Astrocyte (in vitro differentiated cells and primary cell): ENCODE results near the gene EGR1. TPM values are rescaled to one million over a fixed set of nuclear protein-coding genes. Genes with fewer than 3 reads are reported as not detected.
A peak's percentile ranks its signal among the peaks of the same experiment; 100 is the strongest.
"Not testable (repeated sequence)": the region's sequence is repeated elsewhere in the genome, so short reads cannot be mapped to it uniquely, and the experiment has no call there.

ENCODE experiments used
- DNase-seq: peaks from one replicate; pipeline ENCODE4 v3.0.0-alpha.2; 2010; ENCODE audit warnings: low read depth
- FAIRE-seq: peaks from 2 replicates; lab custom pipeline; 2011; peaks lifted over from hg19 to GRCh38; lab: Jason Lieb, UNC
- H2AFZ ChIP-seq: 2 replicates; pipeline ENCODE4 v1.6.0; 2012; ENCODE audit warnings: low read depth, low read length, inconsistent platforms
- H3K27ac ChIP-seq: 2 replicates; pipeline ENCODE4 v1.5.1; 2011; ENCODE audit warnings: low read depth, low read length, inconsistent platforms
- H3K27me3 ChIP-seq: 2 replicates; pipeline ENCODE4 v1.6.0; 2011; ENCODE audit warnings: low read length, inconsistent platforms; ENCODE audit not compliant: insufficient read depth
- H3K36me3 ChIP-seq: 2 replicates; pipeline ENCODE4 v1.5.1; 2011; ENCODE audit warnings: low read length, inconsistent platforms; ENCODE audit not compliant: insufficient read depth
- H3K4me1 ChIP-seq: 2 replicates; pipeline ENCODE4 v1.5.1; 2011; ENCODE audit warnings: low read length, inconsistent platforms; ENCODE audit not compliant: insufficient read depth
- H3K4me2 ChIP-seq: 2 replicates; pipeline ENCODE4 v1.6.0; 2012; ENCODE audit warnings: low read length, inconsistent platforms
- H3K4me3 ChIP-seq: 2 replicates; pipeline ENCODE4 v1.5.1; 2011; ENCODE audit warnings: low read depth, mild to moderate bottlenecking, low read length, inconsistent platforms; ENCODE audit not compliant: insufficient read depth
- H3K79me2 ChIP-seq: 2 replicates; pipeline ENCODE4 v1.6.0; 2012; ENCODE audit warnings: mild to moderate bottlenecking, low read length, inconsistent platforms; ENCODE audit not compliant: insufficient read depth
- H3K9ac ChIP-seq: 2 replicates; pipeline ENCODE4 v1.6.0; 2012; ENCODE audit warnings: mild to moderate bottlenecking, low read length, inconsistent platforms
- H3K9me3 ChIP-seq: 2 replicates; pipeline ENCODE4 v1.5.1; 2012; ENCODE audit warnings: low read depth, mild to moderate bottlenecking, low read length, inconsistent platforms; ENCODE audit not compliant: insufficient read depth
- H4K20me1 ChIP-seq: 2 replicates; pipeline ENCODE4 v1.6.0; 2012; ENCODE audit warnings: low read length, inconsistent platforms; ENCODE audit not compliant: insufficient read depth
- H3K27ac Mint-ChIP-seq: one replicate; pipeline ENCODE4 v1.8.0; 2021; ENCODE audit warnings: mild to moderate bottlenecking, mixed read lengths; ENCODE audit not compliant: unreplicated experiment
- H3K27me3 Mint-ChIP-seq: one replicate; pipeline ENCODE4 v1.8.0; 2021; ENCODE audit warnings: low read depth, mixed read lengths; ENCODE audit not compliant: unreplicated experiment
- H3K36me3 Mint-ChIP-seq: one replicate; pipeline ENCODE4 v1.8.0; 2021; ENCODE audit warnings: low read depth, mixed read lengths; ENCODE audit not compliant: unreplicated experiment
- H3K4me1 Mint-ChIP-seq: one replicate; pipeline ENCODE4 v1.8.0; 2021; ENCODE audit warnings: low read depth, mixed read lengths; ENCODE audit not compliant: unreplicated experiment
- H3K4me3 Mint-ChIP-seq: one replicate; pipeline ENCODE4 v1.8.0; 2021; ENCODE audit warnings: mild to moderate bottlenecking, moderate library complexity, mixed read lengths; ENCODE audit not compliant: unreplicated experiment
- H3K9me3 Mint-ChIP-seq: one replicate; pipeline ENCODE4 v1.8.0; 2021; ENCODE audit warnings: mild to moderate bottlenecking, mixed read lengths; ENCODE audit not compliant: unreplicated experiment
- CTCF ChIP-seq: IDR thresholded peaks from 2 replicates; pipeline ENCODE4 v1.5.1; 2011; ENCODE audit warnings: low read depth, mild to moderate bottlenecking, inconsistent platforms, low read length, moderate library complexity; ENCODE audit not compliant: insufficient read depth
- EZH2 ChIP-seq: IDR thresholded peaks from 2 replicates; pipeline ENCODE4 v1.6.1; 2012; ENCODE audit warnings: mild to moderate bottlenecking, low read length, inconsistent platforms; ENCODE audit not compliant: insufficient read depth
- total RNA-seq: library from RNA; stranded (reverse); gene quantifications from 2 replicates; pipeline ENCODE4 v1.2.1, GENCODE V29; 2021

EGR1 gene
- total RNA-seq, 1 donor from 2014 or later: 31.5 TPM

GRCh38 chr5:138470322-138471051, 5.2 kb downstream of the EGR1 start:
- no peaks in the 10 kb centered on the region for H3K27me3 ChIP-seq
- Mint-ChIP-seq H3K9me3 (peaks cover 4% of the 10 kb centered on the region), H3K27me3 (peaks cover 17% of the 10 kb centered on the region), H3K27ac (peak overlapping the region; percentile 18), H3K36me3 (peaks cover 26% of the 10 kb centered on the region), H3K4me1 (peaks cover 5% of the 10 kb centered on the region), H3K4me3 (peak overlapping the region; percentile 62)
- FAIRE-seq (peak; percentile 41), DNase-seq (no peak)
- peaks cover 56% of the 10 kb centered on the region for H4K20me1 ChIP-seq
- H3K9ac ChIP-seq: no peak overlapping the region
- H3K27ac ChIP-seq: no peak overlapping the region
- H3K4me2 ChIP-seq: no peak overlapping the region
- peaks cover 23% of the 10 kb centered on the region for H3K36me3 ChIP-seq
- H2AFZ ChIP-seq: no peak overlapping the region
- no peaks in the 10 kb centered on the region for H3K9me3 ChIP-seq
- peaks cover 28% of the 10 kb centered on the region for H3K79me2 ChIP-seq
- H3K4me3 ChIP-seq: no peak overlapping the region
- H3K4me1 ChIP-seq: peaks cover 16% of the 10 kb centered on the region
- TF ChIP-seq EZH2 (no peak), CTCF (no peak)

DNA sequence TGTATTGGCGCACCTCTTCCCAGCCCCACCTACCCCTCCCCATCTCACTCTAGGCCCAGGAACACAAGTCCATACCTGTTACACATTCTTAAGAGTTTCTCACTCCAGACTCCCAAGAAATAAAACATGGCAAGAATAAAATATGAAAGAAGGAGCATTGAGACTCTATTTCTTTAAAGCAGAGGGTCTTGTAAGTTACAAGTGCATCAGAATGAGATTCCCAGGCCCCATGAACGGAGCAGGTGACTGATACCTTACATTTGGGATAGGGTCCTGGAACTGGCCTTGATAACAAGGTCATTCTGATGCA, 5.7 kb downstream of the EGR1 start:
- no peak overlapping the region for H3K4me3 ChIP-seq
- FAIRE-seq (no peak), DNase-seq (no peak)
- H3K27me3 ChIP-seq: no peaks in the 10 kb centered on the region
- peaks cover 26% of the 10 kb centered on the region for H3K36me3 Mint-ChIP-seq
- H2AFZ ChIP-seq: no peak overlapping the region
- H3K9ac ChIP-seq: no peak overlapping the region
- H3K4me1 Mint-ChIP-seq: peaks cover 5% of the 10 kb centered on the region
- no peak for TF ChIP-seq CTCF
- no peak for TF ChIP-seq EZH2
- peaks cover 16% of the 10 kb centered on the region for H3K4me1 ChIP-seq
- peaks cover 17% of the 10 kb centered on the region for H3K27me3 Mint-ChIP-seq
- no peak overlapping the region for H3K4me2 ChIP-seq
- peaks cover 23% of the 10 kb centered on the region for H3K36me3 ChIP-seq
- H3K9me3 Mint-ChIP-seq: peaks cover 4% of the 10 kb centered on the region
- peaks cover 51% of the 10 kb centered on the region for H4K20me1 ChIP-seq
- no peak overlapping the region for H3K4me3 Mint-ChIP-seq
- H3K79me2 ChIP-seq: peaks cover 23% of the 10 kb centered on the region
- no peak overlapping the region for H3K27ac ChIP-seq
- no peaks in the 10 kb centered on the region for H3K9me3 ChIP-seq
- no peak overlapping the region for H3K27ac Mint-ChIP-seq

- Mint-ChIP-seq H3K4me1 (peaks cover 2% of the 10 kb centered on the region), H3K9me3 (peaks cover 2% of the 10 kb centered on the region), H3K27ac (no peak overlapping the region), H3K27me3 (peaks cover 20% of the 10 kb centered on the region), H3K36me3 (peaks cover 16% of the 10 kb centered on the region), H3K4me3 (no peak overlapping the region)
- DNase-seq (no peak), FAIRE-seq (no peak)
- Histone ChIP-seq H3K9me3 (no peaks in the 10 kb centered on the region), H4K20me1 (peaks cover 37% of the 10 kb centered on the region), H3K27me3 (no peaks in the 10 kb centered on the region), H3K9ac (no peak overlapping the region), H3K4me3 (no peak overlapping the region), H3K4me1 (peaks cover 7% of the 10 kb centered on the region), H3K27ac (no peak overlapping the region), H3K4me2 (no peak overlapping the region), H3K36me3 (peaks cover 18% of the 10 kb centered on the region), H3K79me2 (peaks cover 10% of the 10 kb centered on the region), H2AFZ (no peak overlapping the region)
- no peak for TF ChIP-seq EZH2
These were observed 7.1 kb downstream of the EGR1 start for GRCh38 chr5:138472353-138472752.

GRCh38 chr5:138473151-138473550, 7.9 kb downstream of the EGR1 start:
- Histone ChIP-seq H3K36me3 (peaks cover 12% of the 10 kb centered on the region), H4K20me1 (peaks cover 29% of the 10 kb centered on the region)
- not testable (repeated sequence) for H3K4me2 ChIP-seq, H3K27ac ChIP-seq, H3K79me2 ChIP-seq, H3K9me3 Mint-ChIP-seq, FAIRE-seq, H3K4me3 ChIP-seq, H3K9me3 ChIP-seq, H3K27ac Mint-ChIP-seq, DNase-seq, H2AFZ ChIP-seq, H3K4me1 Mint-ChIP-seq, H3K4me1 ChIP-seq, H3K9ac ChIP-seq, H3K4me3 Mint-ChIP-seq, H3K36me3 Mint-ChIP-seq, H3K27me3 ChIP-seq
- H3K27me3 Mint-ChIP-seq: peaks cover 21% of the 10 kb centered on the region
